Peyer's patch (tissue), 4 donors: ENCODE data around the gene PPP1R37. TPM values are rescaled to one million over a fixed set of nuclear protein-coding genes. Genes with fewer than 3 reads are reported as not detected.

Experiments used
- DNase-seq, 3 donors: peaks; one replicate each; pipeline ENCODE4 v3.0.0-alpha.2; 2017 to 2019
- H3K27ac ChIP-seq, 4 donors: fragments of 200-600 bp; sonication (generic); one replicate each; pipeline ENCODE4 v1.5.1; 2016 to 2019
- H3K27me3 ChIP-seq, 2 donors: fragments of 200-600 bp; sonication (generic); one replicate each; pipeline ENCODE4 v1.5.1; 2019
- H3K36me3 ChIP-seq, 3 donors: fragments of 200-600 bp; sonication (generic); one replicate each; pipeline ENCODE4 v1.5.1; 2016 to 2019
- H3K4me1 ChIP-seq, 4 donors: fragments of 200-600 bp; sonication (generic); one replicate each; pipeline ENCODE4 v1.5.1; 2016 to 2019
- H3K4me3 ChIP-seq, 4 donors: fragments of 200-600 bp; sonication (generic); 1 replicate in 3 of 4; 2 replicates in 1 of 4; pipeline ENCODE4 v1.5.1; 2016 to 2019; ENCODE audit warnings: mild to moderate bottlenecking in 1 of 4
- H3K9me3 ChIP-seq, 4 donors: fragments of 200-600 bp; sonication (generic); one replicate each; pipeline ENCODE4 v1.5.1; 2016 to 2019; ENCODE audit warnings: mild to moderate bottlenecking in 1 of 4
- CTCF ChIP-seq, 6 experiments: fragments of 450-650 bp in 4 of 6; fragments of 200-600 bp in 2 of 6; sonication (generic) in 1 of 6; IDR thresholded peaks; one replicate each; pipeline ENCODE4 v1.5.1; 2017 to 2019; ENCODE audit warnings: antibody characterized with exemption in 6 of 6, mild to moderate bottlenecking in 3 of 6, moderate library complexity in 1 of 6
- POLR2A ChIP-seq, 2 donors: fragments of 450-650 bp; IDR thresholded peaks; one replicate each; pipeline ENCODE4 v1.5.1; 2017; ENCODE audit warnings: antibody characterized with exemption in 2 of 2, mild to moderate bottlenecking in 2 of 2, moderate library complexity in 2 of 2
- total RNA-seq, 4 donors: library from RNA; depleted of rRNA; stranded (reverse); fragments of >200 nt; gene quantifications; one replicate each; pipeline ENCODE4 v1.1.0, GENCODE V29; 2016

The PPP1R37 gene
- total RNA-seq, 4 donors from 2014 or later = 41.8 to 75.1 (median 54.2) TPM

- TF ChIP-seq POLR2A (IDR thresholded peaks at IDR 0.05) (no peak), CTCF (IDR thresholded peaks at IDR 0.05) (no peak)
- peak overlapping the region in 1 of 4 donors; percentile 2 for H3K27ac ChIP-seq
- no peak for DNase-seq
- H3K36me3 ChIP-seq = peaks cover 0 to 50% (median 0%) of the 10 kb centered on the region in 3 donors
- no peak overlapping the region for H3K4me3 ChIP-seq
- H3K27me3 ChIP-seq = no peaks in the 10 kb centered on the region
- H3K9me3 ChIP-seq = no peaks in the 10 kb centered on the region
- H3K4me1 ChIP-seq = peaks cover 0 to 40% (median 8%) of the 10 kb centered on the region in 4 donors
These were observed 43.8 kb upstream of the PPP1R37 start for GRCh38 chr19:45049073-45049736.

- Histone ChIP-seq H3K9me3 (no peaks in the 10 kb centered on the region), H3K27me3 (no peaks in the 10 kb centered on the region), H3K36me3 (peaks cover 0 to 50% (median 0%) of the 10 kb centered on the region in 3 donors), H3K27ac (peak overlapping the region in 1 of 4 donors; percentile 2), H3K4me3 (no peak overlapping the region), H3K4me1 (peaks cover 0 to 32% (median 8%) of the 10 kb centered on the region in 4 donors)
- TF ChIP-seq POLR2A (IDR thresholded peaks at IDR 0.05) = no peak
- no peak for TF ChIP-seq CTCF (IDR thresholded peaks at IDR 0.05)
- no peak for DNase-seq
These were observed 42.9 kb upstream of the PPP1R37 start for GRCh38 chr19:45050036-45050435.

GRCh38 chr19:45051929-45052579 lies 40.9 kb upstream of the PPP1R37 start:
- Histone ChIP-seq H3K27ac (peak overlapping the region; percentile 13 to 62 (median 48)), H3K27me3 (no peaks in the 10 kb centered on the region), H3K4me1 (peaks cover 0 to 12% (median 2%) of the 10 kb centered on the region in 4 donors), H3K9me3 (no peaks in the 10 kb centered on the region), H3K36me3 (peaks cover 0 to 55% (median 0%) of the 10 kb centered on the region in 3 donors), H3K4me3 (no peak overlapping the region)
- peak; percentile 59 to 79 (median 66) for DNase-seq
- TF ChIP-seq POLR2A (IDR thresholded peaks at IDR 0.05) (no peak), CTCF (IDR thresholded peaks at IDR 0.05) (no peak)

GRCh38 chr19:45056831-45057230 lies 36.1 kb upstream of the PPP1R37 start:
- no peaks in the 10 kb centered on the region for H3K9me3 ChIP-seq
- H3K27me3 ChIP-seq = no peaks in the 10 kb centered on the region
- TF ChIP-seq CTCF (IDR thresholded peaks at IDR 0.05) (no peak), POLR2A (IDR thresholded peaks at IDR 0.05) (no peak)
- peak overlapping the region in 1 of 4 donors; percentile 14 for H3K27ac ChIP-seq
- no peak overlapping the region for H3K4me3 ChIP-seq
- H3K4me1 ChIP-seq = peaks cover 0 to 4% (median 0%) of the 10 kb centered on the region in 4 donors
- no peak for DNase-seq
- H3K36me3 ChIP-seq = peaks cover 0 to 99% (median 4%) of the 10 kb centered on the region in 3 donors

GRCh38 chr19:45057444-45057843 lies 35.5 kb upstream of the PPP1R37 start:
- no peak for DNase-seq
- no peaks in the 10 kb centered on the region for H3K9me3 ChIP-seq
- no peak for TF ChIP-seq POLR2A (IDR thresholded peaks at IDR 0.05)
- no peak for TF ChIP-seq CTCF (IDR thresholded peaks at IDR 0.05)
- no peaks in the 10 kb centered on the region for H3K4me1 ChIP-seq
- H3K27me3 ChIP-seq = no peaks in the 10 kb centered on the region
- H3K4me3 ChIP-seq = no peak overlapping the region
- peak overlapping the region in 1 of 4 donors; percentile 14 for H3K27ac ChIP-seq
- H3K36me3 ChIP-seq = peaks cover 0 to 99% (median 4%) of the 10 kb centered on the region in 3 donors
